OCI-LY1 (cell line): ENCODE measurements around the gene PTGER4.

Experiments
- H2AFZ ChIP-seq: fragments of 200-600 bp; sonication (generic), shearing (Covaris generic); 2 replicates; pipeline ENCODE4 v1.6.0; 2014; ENCODE audit warnings: antibody characterized with exemption, mild to moderate bottlenecking, low read length
- H3F3A ChIP-seq: fragments of 200-600 bp; sonication (generic), shearing (Covaris generic); 2 replicates; pipeline ENCODE4 v1.6.0; 2014; ENCODE audit warnings: mild to moderate bottlenecking, antibody characterized with exemption, low read length, moderate library complexity; ENCODE audit not compliant: insufficient read depth
- H3K27ac ChIP-seq: fragments of 200-600 bp; sonication (generic); 2 replicates; pipeline ENCODE4 v1.5.1; 2014; ENCODE audit warnings: low read length, mixed run types, mild to moderate bottlenecking, low read depth; ENCODE audit not compliant: poor library complexity, severe bottlenecking
- H3K27me3 ChIP-seq: fragments of 200-600 bp; sonication (generic); 2 replicates; pipeline ENCODE4 v1.6.0; 2014; ENCODE audit warnings: antibody characterized with exemption, mild to moderate bottlenecking, low read length, moderate library complexity; ENCODE audit not compliant: insufficient read depth
- H3K36me3 ChIP-seq: fragments of 200-600 bp; sonication (generic); 2 replicates; pipeline ENCODE4 v1.6.1; 2014; ENCODE audit warnings: mild to moderate bottlenecking, antibody characterized with exemption, low read length, moderate library complexity, mixed read lengths; ENCODE audit not compliant: insufficient read depth
- H3K4me1 ChIP-seq: fragments of 200-600 bp; sonication (generic); 2 replicates; pipeline ENCODE4 v1.5.1; 2014; ENCODE audit warnings: mild to moderate bottlenecking, low read length, moderate library complexity; ENCODE audit not compliant: insufficient read depth, severe bottlenecking
- H3K4me2 ChIP-seq: fragments of 200-600 bp; sonication (generic), shearing (Covaris generic); 2 replicates; pipeline ENCODE4 v1.6.1; 2014; ENCODE audit warnings: low read length
- H3K4me3 ChIP-seq: fragments of 200-600 bp; sonication (generic); 2 replicates; pipeline ENCODE4 v1.5.1; 2014; ENCODE audit warnings: low read length, low read depth, mild to moderate bottlenecking, mixed read lengths; ENCODE audit not compliant: poor library complexity, severe bottlenecking
- H3K79me2 ChIP-seq: fragments of 200-600 bp; shearing (Covaris generic); 2 replicates; pipeline ENCODE4 v1.6.1; 2016; ENCODE audit warnings: mixed run types, low read length, mixed read lengths; ENCODE audit not compliant: insufficient read depth
- H3K9ac ChIP-seq: fragments of 200-600 bp; sonication (generic), shearing (Covaris generic); 2 replicates; pipeline ENCODE4 v1.6.1; 2014; ENCODE audit warnings: mild to moderate bottlenecking, low read length, mixed read lengths
- H3K9me2 ChIP-seq: fragments of 200-600 bp; sonication (generic), shearing (Covaris generic); 2 replicates; pipeline ENCODE4 v1.6.1; 2014; ENCODE audit warnings: low read depth, mild to moderate bottlenecking, low read length, mixed read lengths
- H3K9me3 ChIP-seq: fragments of 200-600 bp; shearing (Covaris generic); 2 replicates; pipeline ENCODE4 v1.6.1; 2014; ENCODE audit warnings: low read length, mixed read lengths
- H4K20me1 ChIP-seq: fragments of 200-600 bp; sonication (generic), shearing (Covaris generic); 2 replicates; pipeline ENCODE4 v1.6.0; 2016; ENCODE audit warnings: mild to moderate bottlenecking, low read length; ENCODE audit not compliant: insufficient read depth
- EZH2 ChIP-seq: fragments of 200-600 bp; sonication (generic), shearing (Covaris generic); IDR thresholded peaks from 2 replicates; pipeline ENCODE4 v1.8.0; 2017; ENCODE audit warnings: borderline replicate concordance, mixed run types, mild to moderate bottlenecking, antibody characterized with exemption, low read length, moderate library complexity, mixed read lengths
- TF ChIP-seq, protein P1 (sequence below): fragments of 200-600 bp; sonication (generic), shearing (Covaris generic); IDR thresholded peaks from 2 replicates; pipeline ENCODE4 v1.5.1; 2017; ENCODE audit warnings: mild to moderate bottlenecking, antibody characterized with exemption, low read length, moderate library complexity, mixed read lengths

The PTGER4 gene

DNA sequence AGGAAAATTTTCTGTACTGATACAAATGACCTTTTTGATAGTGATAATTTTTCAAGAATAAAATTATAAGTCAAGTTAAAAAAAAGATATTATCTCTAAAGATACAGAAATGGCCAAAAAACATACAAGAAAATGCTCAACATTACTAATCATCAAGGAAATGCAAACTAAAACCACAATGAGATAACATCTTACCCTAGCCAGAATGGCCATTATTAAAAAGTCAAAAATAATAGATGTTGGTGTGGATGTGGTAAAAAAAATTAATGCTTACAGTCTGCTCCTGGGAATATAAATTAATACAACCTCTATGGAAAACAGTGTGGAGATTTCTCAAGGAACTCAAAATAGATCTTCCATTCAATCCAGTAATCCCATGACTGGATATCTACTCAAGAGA is 22.9 kb upstream of the PTGER4 start:
- Histone ChIP-seq H3K9me3 (no peaks in the 10 kb centered on the region), H3K36me3 (no peaks in the 10 kb centered on the region), H3K4me3 (no peak overlapping the region), H3K27ac (no peak overlapping the region), H3K4me2 (no peak overlapping the region), H4K20me1 (no peaks in the 10 kb centered on the region), H2AFZ (no peak overlapping the region), H3K9me2 (no peaks in the 10 kb centered on the region), H3K79me2 (no peaks in the 10 kb centered on the region), H3K9ac (no peak overlapping the region), H3F3A (no peaks in the 10 kb centered on the region), H3K4me1 (peaks cover 43% of the 10 kb centered on the region), H3K27me3 (no peaks in the 10 kb centered on the region)
- TF ChIP-seq, protein P1, sequence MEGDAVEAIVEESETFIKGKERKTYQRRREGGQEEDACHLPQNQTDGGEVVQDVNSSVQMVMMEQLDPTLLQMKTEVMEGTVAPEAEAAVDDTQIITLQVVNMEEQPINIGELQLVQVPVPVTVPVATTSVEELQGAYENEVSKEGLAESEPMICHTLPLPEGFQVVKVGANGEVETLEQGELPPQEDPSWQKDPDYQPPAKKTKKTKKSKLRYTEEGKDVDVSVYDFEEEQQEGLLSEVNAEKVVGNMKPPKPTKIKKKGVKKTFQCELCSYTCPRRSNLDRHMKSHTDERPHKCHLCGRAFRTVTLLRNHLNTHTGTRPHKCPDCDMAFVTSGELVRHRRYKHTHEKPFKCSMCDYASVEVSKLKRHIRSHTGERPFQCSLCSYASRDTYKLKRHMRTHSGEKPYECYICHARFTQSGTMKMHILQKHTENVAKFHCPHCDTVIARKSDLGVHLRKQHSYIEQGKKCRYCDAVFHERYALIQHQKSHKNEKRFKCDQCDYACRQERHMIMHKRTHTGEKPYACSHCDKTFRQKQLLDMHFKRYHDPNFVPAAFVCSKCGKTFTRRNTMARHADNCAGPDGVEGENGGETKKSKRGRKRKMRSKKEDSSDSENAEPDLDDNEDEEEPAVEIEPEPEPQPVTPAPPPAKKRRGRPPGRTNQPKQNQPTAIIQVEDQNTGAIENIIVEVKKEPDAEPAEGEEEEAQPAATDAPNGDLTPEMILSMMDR = no peak
- TF ChIP-seq EZH2 = no peak

DNA sequence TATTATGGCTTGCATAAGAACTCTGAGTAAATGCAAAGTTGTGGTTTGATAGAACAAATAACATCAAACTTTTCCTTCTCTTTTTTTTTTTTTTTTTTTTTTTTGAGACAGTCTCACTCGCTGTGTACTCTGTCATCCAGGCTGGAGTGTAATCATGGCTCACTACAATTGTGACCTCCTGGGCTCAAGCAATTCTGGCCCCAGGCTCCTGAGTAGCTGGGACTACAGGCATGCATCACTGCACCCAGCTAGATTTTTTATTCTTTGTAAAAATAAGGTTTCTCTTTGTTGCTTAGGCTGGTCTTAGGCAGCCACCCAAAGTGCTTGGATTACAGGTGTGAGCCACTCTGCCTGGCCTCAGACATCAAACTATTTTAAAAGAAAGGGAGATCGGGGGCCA is 19.0 kb upstream of the PTGER4 start:
- no peaks in the 10 kb centered on the region for H3F3A ChIP-seq
- no peaks in the 10 kb centered on the region for H3K79me2 ChIP-seq
- no peak for TF ChIP-seq EZH2
- TF ChIP-seq, protein P1 = no peak
- H3K9me3 ChIP-seq = no peaks in the 10 kb centered on the region
- no peak overlapping the region for H3K4me3 ChIP-seq
- H2AFZ ChIP-seq = no peak overlapping the region
- no peaks in the 10 kb centered on the region for H4K20me1 ChIP-seq
- no peaks in the 10 kb centered on the region for H3K9me2 ChIP-seq
- no peak overlapping the region for H3K4me2 ChIP-seq
- H3K9ac ChIP-seq = no peak overlapping the region
- H3K4me1 ChIP-seq = peaks cover 10% of the 10 kb centered on the region
- no peak overlapping the region for H3K27ac ChIP-seq
- H3K27me3 ChIP-seq = no peaks in the 10 kb centered on the region
- H3K36me3 ChIP-seq = no peaks in the 10 kb centered on the region

DNA sequence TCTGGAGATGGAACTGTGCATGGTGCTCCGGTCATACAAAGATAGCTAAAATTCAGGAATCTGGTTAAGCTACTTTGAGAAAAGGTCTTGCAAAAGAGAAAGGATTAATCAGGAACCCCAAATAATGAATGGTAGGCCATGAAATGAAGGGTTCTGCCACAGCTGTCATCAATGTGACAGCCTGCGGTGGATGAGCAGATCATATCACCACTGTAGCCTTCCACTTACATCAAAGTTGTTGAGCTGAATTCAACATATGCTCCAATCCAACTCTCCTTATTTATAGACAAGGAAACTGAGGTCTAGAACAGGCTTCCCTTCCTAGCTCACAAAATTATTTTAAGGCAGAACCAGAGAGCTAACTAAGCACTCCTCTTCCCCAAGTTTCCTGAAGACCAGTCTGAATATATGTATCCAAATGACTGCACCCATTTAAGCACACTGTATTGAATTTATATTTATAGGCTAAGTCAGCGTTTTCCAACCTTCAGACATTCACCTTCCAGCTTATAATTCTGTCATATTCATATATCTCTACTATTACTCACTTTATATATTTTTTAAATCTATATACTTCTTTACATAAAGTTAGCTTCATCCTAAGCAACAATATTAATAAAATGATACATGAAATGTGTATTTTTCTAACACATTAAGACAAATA is 13.9 kb upstream of the PTGER4 start:
- H3K27me3 ChIP-seq = no peaks in the 10 kb centered on the region
- no peaks in the 10 kb centered on the region for H3K36me3 ChIP-seq
- H3K4me2 ChIP-seq = no peak overlapping the region
- no peak overlapping the region for H2AFZ ChIP-seq
- H3K4me1 ChIP-seq = peaks cover 6% of the 10 kb centered on the region
- H3K9me3 ChIP-seq = no peaks in the 10 kb centered on the region
- no peak overlapping the region for H3K27ac ChIP-seq
- no peaks in the 10 kb centered on the region for H4K20me1 ChIP-seq
- H3K79me2 ChIP-seq = no peaks in the 10 kb centered on the region
- no peaks in the 10 kb centered on the region for H3K9me2 ChIP-seq
- no peak for TF ChIP-seq EZH2
- TF ChIP-seq, protein P1 = no peak
- no peak overlapping the region for H3K4me3 ChIP-seq
- no peaks in the 10 kb centered on the region for H3F3A ChIP-seq
- no peak overlapping the region for H3K9ac ChIP-seq
